SU-DHL-6 (cell line): Measurements from ENCODE around the gene WDR35.

Experiments used
- CTCF ChIP-seq: fragments of 200-600 bp; sonication (generic); IDR thresholded peaks from one replicate; pipeline ENCODE4 v1.5.1; 2017; ENCODE audit warnings: antibody characterized with exemption, mild to moderate bottlenecking, low read length, moderate library complexity; ENCODE audit not compliant: insufficient read depth, poor library complexity, severe bottlenecking
- EZH2phosphoT487 ChIP-seq: fragments of 200-600 bp; sonication (generic), shearing (Covaris generic); conservative IDR thresholded peaks from 2 replicates; pipeline ENCODE4 v1.6.1; 2018; ENCODE audit warnings: mild to moderate bottlenecking, antibody characterized with exemption, low read length, moderate library complexity, mixed read lengths

DNA sequence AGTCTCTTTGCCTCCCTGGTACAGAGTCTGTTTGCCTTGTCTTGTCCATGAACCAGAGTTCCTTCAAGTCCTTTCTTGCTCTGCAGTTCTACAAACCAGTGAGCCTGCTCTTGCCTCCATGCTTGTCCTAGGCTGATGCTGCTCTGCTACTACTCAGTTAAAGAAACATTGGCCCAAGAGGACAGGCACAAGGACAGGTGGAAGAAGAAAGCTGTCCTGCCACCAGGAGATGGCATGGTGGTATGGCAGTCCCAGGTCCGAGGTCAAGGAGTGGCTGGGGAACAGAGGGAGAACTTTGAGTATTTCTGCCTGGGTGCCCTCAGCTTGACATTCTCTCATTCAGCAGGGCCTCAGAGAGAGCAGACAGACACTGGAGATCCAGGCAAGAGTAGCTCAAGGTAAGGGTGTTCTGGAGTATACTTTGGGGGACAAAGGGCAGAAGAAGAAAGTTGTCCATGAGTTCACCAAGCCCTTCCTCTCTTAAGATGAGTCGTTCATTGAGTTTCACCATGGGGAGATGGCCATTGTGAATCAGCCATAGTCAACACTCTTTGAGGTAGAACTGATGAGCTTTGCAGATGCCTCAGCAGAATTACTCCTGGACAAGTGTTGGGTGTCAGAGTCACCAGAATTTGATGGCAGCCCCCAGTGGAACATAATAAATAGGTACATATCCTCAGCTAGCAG, 108.5 kb downstream of the WDR35 start:
- TF ChIP-seq CTCF (no peak), EZH2phosphoT487 (no peak)
